GM11168 (cell line): ENCODE data around the gene NEAT1.
"Not testable (repeated sequence)": the region's sequence is repeated elsewhere in the genome, so short reads cannot be mapped to it uniquely, and the experiment has no call there.

Experiments
- in situ Hi-C: fragments of 300-500 bp; cut with MboI; formaldehyde crosslinking; loops from one replicate; pipeline ENCODE4 v1.12.0; 2022; ENCODE audit warnings: low sequenced_read_pairs; ENCODE audit not compliant: unreplicated experiment

NEAT1 gene

GRCh38 chr11:65404210-65404609, 18.4 kb upstream of the NEAT1 start:
- in situ Hi-C loops = no loop called here

DNA sequence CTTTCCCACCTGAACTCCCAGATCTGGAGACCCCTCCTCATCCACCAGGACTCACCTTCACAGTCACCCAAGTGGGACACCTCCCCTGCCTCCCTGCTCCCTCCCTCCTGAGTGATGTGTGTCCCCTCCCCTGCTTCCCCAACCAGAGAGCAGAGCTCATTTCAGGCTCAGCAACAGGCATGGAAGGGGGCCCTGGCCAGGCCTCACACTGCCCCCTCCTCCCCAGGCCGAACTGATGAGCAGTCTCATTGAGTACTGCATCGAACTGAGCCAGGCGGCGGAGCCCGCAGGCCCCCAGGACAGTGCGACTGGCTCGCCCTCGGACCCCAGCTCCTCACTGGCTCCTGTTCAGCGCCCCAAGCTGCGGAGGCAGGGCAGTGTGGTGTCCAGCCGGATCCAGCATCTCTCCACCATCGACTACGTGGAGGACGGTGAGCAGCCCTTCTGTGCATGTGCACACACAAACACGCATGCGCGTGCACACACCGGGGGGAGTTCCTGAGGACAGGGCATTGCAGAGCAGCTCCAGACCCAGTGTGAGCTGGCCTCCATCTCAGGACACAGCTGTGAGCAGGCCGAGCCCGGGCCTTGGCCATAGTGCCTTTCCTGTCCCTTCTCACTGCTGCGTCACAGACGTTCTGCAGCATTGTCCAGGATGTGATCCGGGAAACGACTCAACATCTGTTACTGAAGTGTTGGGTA, 17.8 kb upstream of the NEAT1 start:
- in situ Hi-C loops = no loop called here

- in situ Hi-C loops = no loop called here
These were observed 11.5 kb upstream of the NEAT1 start for GRCh38 chr11:65410936-65411680.

DNA sequence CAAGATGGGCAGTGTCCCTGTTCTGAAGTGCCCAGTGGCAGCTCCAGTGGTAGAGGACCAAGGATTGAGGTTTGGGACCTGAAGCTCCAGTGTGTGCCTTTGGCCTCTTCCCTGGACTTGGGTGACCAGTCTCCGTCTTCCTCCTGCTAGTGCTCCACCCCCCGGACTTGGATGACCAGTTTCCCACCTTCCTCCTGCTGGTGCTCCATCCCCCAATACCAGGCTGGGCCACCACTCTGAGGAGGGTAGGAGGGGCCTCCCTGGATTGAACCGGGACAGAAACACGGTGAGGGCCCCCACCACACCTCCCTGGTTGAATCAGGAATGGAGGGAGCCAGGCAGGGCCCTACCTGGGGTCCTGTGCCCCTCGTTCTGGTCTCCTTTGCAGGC, 10.9 kb upstream of the NEAT1 start:
- in situ Hi-C loops = no loop called here

DNA sequence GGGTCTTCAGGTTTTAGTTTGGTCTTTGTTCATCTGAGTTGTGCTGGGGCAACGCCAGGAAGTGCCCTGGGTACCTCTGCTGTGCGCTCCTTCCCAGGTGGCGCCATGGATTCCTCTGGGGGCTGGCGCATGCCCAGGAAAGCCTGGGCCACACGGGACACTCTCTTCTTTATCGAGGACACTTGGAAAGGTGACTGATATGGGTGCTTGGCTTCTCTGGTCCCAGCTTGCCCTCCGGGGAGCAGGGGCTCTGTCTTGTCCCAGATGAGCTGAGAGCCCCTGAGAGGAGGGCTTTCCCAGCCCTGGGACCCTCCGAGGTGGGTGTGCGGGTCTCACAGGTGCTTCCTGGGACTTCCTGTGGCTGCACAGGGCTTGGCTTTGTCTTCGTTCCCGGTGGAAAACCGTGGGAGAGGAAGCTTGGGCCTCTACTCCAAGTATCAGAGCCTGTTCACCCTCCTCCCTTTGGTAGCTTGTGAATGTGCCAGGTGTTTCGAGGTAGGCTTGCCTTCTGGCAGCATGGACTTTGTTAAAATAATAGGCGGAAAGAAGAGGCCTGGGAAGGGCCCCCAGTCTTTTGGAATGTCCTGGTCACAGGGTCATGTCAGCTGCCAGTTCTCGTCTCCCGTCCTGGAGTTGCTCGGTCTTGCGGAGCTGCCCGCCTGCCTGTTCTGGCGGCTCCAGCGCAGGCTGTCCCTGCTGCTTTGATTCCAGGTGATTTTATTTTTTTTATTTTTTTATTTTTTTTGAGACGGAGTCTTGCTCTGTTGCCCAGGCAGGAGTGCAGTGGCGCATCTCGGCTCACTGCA, 10.1 kb upstream of the NEAT1 start:
- in situ Hi-C loops = no loop called here

DNA sequence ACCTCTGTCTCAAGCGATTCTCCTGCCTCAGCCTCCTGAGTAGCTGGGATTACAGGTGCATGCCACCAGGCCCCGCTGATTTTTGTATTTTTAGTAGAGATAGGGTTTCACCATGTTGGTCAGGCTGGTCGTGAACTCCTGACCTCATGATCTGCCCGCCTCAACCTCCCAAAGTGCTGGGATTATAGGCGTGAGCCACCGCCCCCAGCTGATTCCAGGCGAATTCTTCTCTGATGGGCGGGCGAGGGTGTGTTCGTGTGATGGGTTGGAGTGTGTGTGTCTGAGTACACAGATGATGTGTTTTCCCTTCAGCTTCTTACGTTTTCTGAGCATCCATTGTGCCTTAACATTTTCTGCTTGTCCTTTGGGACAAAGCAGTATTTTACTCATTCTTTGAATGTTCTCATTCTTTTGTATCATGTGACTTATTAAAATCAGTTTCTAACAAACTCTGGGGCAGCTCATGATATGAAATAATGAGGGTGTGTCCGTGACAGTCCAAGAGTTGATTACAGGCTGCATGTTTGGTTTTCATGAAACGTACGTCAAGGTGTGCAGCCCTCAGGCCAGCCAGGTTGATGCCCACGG, 9.4 kb upstream of the NEAT1 start:
- in situ Hi-C loops = not testable (repeated sequence)

GRCh38 chr11:65414776-65415498, 7.7 kb upstream of the NEAT1 start:
- in situ Hi-C loops = loop anchor here (5.0 kb wide), 1 partner anchor 97 kb away; no protein-coding TSS in a partner anchor

DNA sequence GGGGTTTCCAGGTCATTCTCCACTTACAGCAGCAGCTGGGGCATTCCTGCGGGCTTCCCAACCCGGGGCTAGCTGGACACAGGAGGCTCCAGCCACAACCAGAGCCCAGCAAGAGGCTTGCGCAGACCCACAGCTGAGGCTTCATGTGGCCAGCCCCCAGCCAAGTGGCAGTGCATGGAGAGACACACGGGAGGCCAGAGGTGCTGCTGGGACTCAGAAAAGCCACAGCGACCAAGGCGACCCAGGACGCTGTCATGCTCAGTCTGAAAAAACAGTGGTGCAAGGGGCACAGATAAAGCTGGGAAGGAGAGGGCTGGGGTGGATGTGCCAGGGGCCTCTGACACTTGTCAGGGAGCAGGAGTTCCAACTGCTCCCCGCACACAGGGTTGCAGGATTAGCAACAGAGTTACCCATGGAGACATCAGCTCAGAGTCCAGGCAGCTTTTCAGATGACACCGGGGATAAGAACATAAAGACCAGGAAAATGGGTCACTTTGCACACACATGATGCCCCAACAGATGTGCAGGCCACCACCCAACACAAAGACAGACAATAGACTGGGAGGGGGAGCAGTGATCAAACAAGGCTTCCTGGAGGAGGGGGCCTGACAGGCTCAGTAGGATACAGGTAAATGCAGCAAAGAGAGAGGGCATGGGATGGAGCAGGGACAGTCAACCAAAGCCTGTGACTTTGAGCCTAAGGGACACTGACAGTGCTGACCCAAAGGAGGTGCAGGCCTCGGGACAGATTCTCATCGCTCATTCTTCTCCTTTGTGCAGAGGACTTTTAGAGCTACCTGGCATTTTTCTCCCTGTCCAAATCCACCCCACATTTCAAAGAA, 6.9 kb upstream of the NEAT1 start:
- in situ Hi-C loops = loop anchor here (5.0 kb wide), 1 partner anchor 97 kb away; no protein-coding TSS in a partner anchor

- in situ Hi-C loops = loop anchor here (5.0 kb wide), 1 partner anchor 96 kb away; no protein-coding TSS in a partner anchor
These were observed 6.2 kb upstream of the NEAT1 start for GRCh38 chr11:65416341-65416824.

- in situ Hi-C loops = loop anchor here (5.0 kb wide), 1 partner anchor 95 kb away; no protein-coding TSS in a partner anchor
These were observed 5.5 kb upstream of the NEAT1 start for GRCh38 chr11:65416841-65417701.

- in situ Hi-C loops = loop anchor here (5.0 kb wide), 1 partner anchor 94 kb away; no protein-coding TSS in a partner anchor
These were observed 4.7 kb upstream of the NEAT1 start for GRCh38 chr11:65417702-65418430.

- in situ Hi-C loops = loop anchor here (5.0 kb wide), 1 partner anchor 94 kb away; no protein-coding TSS in a partner anchor
These were observed 4.2 kb upstream of the NEAT1 start for GRCh38 chr11:65418431-65418680.

- in situ Hi-C loops = loop anchor here (5.0 kb wide), 1 partner anchor 93 kb away; no protein-coding TSS in a partner anchor
These were observed 3.7 kb upstream of the NEAT1 start for GRCh38 chr11:65418681-65419459.

GRCh38 chr11:65419460-65419771, 3.2 kb upstream of the NEAT1 start:
- in situ Hi-C loops = loop anchor here (5.0 kb wide), 1 partner anchor 93 kb away; no protein-coding TSS in a partner anchor

GRCh38 chr11:65419772-65420481, 2.7 kb upstream of the NEAT1 start:
- in situ Hi-C loops = loop anchor here (5.0 kb wide), 1 partner anchor 92 kb away; no protein-coding TSS in a partner anchor

- in situ Hi-C loops = no loop called here
These were observed 2.1 kb upstream of the NEAT1 start for GRCh38 chr11:65420506-65420905.
